Heart left ventricle (tissue), 13 donors: ENCODE measurements around the gene MGARP.

Experiments used
- POLR2A ChIP-seq, 2 donors: fragments of 450-650 bp; IDR thresholded peaks; one replicate each; pipeline ENCODE4 v1.6.1; 2017; ENCODE audit warnings: antibody characterized with exemption in 2 of 2, mild to moderate bottlenecking in 2 of 2, moderate library complexity in 2 of 2
- TF ChIP-seq, protein P1 (sequence below), 12 donors: fragments of 200-600 bp; sonication (generic) in 4 of 12; IDR thresholded peaks; one replicate each; pipeline versions ENCODE4 v1.5.0 to v1.8.0; 2018 to 2022; ENCODE audit warnings: antibody characterized with exemption in 12 of 12, mild to moderate bottlenecking in 5 of 12
- donor health status: ischemic (EF 13 %, LVEDD 7.1; RV severe dilation, severe dysfunction).
- donor health status: DM: no; HTN: yes; CAD: no.
- donor health status: DM: no; HTN: no; CAD: no.
- donor health status: ischemic (EF 25% LVEDD 6.9; RV normal size, moderate dysfunction).
- donor health status: ischemic (EF 25% LVEDD 5.7; RV mildly dilated, moderate dysfunction).
- donor health status: ischemic (EF 35%, LVEDD 5.7; RV mildly dilated, moderate dysfunction).
- donor health status: nonischemic (EF 11% LVEDD 7.7; RV severe dilation, severe dysfunction).
- donor health status: DM: yes; HTN: yes; CAD: no.
- donor health status: PGD.
- donor health status: ischemic (EF 29% LVEDD 5.4; RV normal size, mild dysfunction).
- donor health status: nonischemic (EF 23%, LVEDD 6.1; RV moderate dilation, normal function).

GRCh38 chr4:139241784-139242151, 38.3 kb downstream of the MGARP start:
- TF ChIP-seq, protein P1, sequence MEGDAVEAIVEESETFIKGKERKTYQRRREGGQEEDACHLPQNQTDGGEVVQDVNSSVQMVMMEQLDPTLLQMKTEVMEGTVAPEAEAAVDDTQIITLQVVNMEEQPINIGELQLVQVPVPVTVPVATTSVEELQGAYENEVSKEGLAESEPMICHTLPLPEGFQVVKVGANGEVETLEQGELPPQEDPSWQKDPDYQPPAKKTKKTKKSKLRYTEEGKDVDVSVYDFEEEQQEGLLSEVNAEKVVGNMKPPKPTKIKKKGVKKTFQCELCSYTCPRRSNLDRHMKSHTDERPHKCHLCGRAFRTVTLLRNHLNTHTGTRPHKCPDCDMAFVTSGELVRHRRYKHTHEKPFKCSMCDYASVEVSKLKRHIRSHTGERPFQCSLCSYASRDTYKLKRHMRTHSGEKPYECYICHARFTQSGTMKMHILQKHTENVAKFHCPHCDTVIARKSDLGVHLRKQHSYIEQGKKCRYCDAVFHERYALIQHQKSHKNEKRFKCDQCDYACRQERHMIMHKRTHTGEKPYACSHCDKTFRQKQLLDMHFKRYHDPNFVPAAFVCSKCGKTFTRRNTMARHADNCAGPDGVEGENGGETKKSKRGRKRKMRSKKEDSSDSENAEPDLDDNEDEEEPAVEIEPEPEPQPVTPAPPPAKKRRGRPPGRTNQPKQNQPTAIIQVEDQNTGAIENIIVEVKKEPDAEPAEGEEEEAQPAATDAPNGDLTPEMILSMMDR (IDR thresholded peaks at IDR 0.05) = no peak
- TF ChIP-seq POLR2A (IDR thresholded peaks at IDR 0.05) = no peak
